Measurements from ENCODE around the gene YIF1B.

- TF ChIP-seq CTCF (IDR thresholded peaks at IDR 0.05; ENCODE audit: borderline replicate concordance, extremely low read depth, low read length, poor library complexity, severe bottlenecking) (no peak), EZH2 (IDR thresholded peaks at IDR 0.05; ENCODE audit: borderline replicate concordance, low read depth, low read length, severe bottlenecking) (no peak)
Measured at GRCh38 chr19:38281811-38282566, 33.8 kb downstream of the YIF1B start.

Data from DND-41 (cell line).